ENCODE results near the gene ENOPH1.
"Not testable (repeated sequence)": the region's sequence is repeated elsewhere in the genome, so short reads cannot be mapped to it uniquely, and the experiment has no call there.

The ENOPH1 gene

DNA sequence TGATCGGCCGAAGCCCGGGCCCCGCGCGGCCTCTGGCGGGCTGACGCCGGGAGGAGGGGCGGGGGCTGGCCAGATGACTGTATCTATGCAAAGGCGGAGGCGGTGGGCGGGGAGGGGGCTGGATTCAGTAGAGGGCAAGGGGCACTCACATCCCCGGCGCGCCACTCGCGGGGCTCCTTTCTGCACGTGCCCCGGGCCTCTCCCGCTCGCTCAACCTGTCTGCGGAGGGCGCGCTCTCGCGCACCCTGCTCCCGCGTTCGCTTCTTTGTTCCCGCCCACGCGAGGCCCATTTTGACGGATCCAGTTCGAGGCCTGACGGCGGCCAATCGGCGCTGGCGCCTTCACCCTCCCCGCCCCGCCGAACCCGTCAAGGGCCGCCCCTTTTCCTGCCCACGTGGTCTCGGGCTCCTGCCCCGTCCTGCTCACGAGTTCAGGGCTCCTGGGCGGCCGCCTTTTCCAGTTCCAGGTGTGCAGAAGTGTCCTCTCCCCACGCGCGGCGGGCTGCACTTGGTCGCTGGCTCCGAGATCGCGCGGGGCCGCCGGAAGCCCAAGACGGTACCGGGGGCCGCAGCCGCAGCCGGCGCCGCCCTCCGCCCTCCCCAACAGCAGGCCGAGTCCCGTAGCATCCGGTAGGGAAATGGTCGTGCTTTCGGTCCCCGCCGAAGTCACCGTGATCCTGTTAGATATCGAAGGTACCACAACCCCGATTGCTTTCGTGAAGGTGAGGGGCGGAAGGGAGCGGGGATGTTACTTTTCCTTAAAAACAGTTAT, at the start of gene ENOPH1, which contains the start of gene HNRNPDL:
Gene ENOPH1 (plus strand): TSS at position 398 of the 771 bp plus-strand sequence. CDS start 240 bp downstream, at position 638.
Gene HNRNPDL (minus strand): TSS at position 270 of the 771 bp plus-strand sequence. CDS start 772 bp downstream, outside the sequence.
- peak; percentile 98 to 99 for DNase-seq (ENCODE audit: low read depth in 2 of 2)

DNA sequence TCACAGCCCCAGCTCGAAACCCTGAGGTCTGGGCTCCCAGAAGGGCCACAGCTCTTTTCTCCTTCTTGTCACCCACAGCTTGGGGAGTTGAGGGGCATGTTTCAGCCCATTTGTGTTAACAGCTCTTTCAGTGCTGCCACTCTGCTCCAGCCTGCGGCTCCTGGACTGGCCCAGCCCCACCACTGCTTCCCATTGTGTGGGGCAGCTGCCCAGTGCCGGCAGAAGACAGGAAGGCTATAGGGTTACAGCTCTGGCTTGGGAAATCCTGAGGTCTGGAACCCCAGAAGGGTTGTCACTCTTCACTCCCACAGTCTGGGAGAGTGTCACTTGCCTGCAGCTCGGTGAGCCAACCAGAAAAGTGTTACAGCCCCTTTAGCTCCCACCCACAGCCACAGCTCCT, 49.6 kb upstream of the ENOPH1 start:
- no peak for DNase-seq (ENCODE audit: low read depth in 2 of 2)

DNA sequence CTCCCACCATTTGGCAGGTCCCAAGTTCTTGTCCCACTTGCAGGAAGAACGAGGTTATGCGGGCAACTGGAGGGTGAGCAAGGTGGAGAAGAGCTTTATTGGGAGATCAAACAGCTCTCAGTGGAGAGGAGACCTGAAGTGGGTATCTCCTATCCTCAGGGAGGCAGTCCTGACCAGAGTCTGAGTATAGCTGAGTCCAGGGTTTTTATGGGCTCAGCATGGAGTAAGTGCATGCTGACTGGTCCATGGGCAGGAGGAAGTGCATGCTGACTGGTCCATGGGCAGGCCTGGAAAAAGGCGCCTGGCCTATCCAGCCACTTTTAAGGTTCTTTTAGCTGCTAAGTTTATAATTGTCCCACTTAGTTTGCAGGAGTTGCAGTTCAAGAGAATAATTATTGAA, 49.2 kb upstream of the ENOPH1 start:
- DNase-seq (ENCODE audit: low read depth in 2 of 2), result no peak

DNA sequence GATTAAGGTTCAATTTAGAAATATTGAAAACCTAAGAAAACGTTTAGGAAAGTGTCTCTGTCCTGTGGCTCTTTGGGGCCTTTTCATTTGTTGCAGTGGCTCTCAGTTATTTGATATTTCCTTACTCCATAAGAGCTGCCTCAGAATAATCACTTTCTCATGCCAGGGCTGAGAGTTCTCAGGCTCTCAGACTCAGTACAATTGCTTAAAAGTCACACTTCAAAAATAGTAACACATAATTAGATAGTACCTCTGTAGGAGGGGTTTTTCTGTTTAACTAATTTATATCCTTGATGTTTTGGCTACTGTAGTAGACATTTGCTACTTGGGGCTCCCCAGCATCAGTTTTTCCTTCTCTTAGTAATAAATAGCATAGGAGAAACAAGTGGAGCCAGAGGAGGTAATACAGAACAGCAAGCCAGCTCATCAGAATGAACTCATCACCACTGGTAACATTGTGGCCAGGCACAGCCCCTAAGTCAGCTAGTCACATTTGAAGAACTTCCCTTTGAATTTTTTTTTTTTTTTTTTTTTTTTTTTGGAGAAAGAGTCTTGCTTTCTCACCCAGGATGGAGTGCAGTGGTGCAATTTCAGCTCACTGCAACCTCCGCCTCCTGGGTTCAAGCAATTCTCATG, 48.6 kb upstream of the ENOPH1 start:
- no peak for DNase-seq (ENCODE audit: low read depth in 2 of 2)

DNA sequence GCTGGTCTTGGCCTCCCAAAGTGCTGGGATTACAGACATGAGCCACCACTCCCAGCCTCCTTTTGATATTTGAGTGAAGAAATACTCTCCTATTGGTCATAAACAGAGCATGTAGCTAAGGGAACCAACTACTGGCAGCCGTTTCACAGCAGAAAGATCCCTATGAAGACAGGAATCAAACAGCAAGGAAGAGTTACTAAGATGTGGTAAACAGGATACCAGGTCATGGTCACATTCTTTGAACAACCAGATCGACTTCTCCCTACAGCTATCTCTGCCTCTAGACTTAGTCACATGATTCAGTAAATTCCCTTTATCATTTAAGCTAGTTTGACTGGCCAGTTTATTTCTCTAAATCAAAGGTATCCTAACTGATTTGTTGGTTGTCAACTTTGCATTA, 47.6 kb upstream of the ENOPH1 start:
- DNase-seq (ENCODE audit: low read depth in 2 of 2), result no peak

DNA sequence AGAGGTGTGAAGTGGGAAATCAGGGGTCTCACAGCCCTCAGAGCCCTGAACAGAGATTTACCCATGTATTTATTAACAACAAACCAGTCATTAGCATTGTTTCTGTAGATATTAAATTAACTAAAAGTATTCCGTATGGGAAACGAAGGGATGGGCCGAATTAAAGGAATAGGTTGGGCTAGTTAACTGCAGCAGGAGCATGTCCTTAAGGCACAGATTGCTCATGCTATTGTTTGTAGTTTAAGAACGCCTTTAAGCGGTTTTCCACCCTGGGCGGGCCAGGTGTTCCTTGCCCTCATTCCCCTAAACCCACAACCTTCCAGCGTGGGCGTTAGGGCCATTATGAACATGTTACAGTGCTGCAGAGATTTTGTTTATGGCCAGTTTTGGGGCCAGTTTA, 44.1 kb upstream of the ENOPH1 start:
- not testable (repeated sequence) for DNase-seq (ENCODE audit: low read depth in 2 of 2)

DNA sequence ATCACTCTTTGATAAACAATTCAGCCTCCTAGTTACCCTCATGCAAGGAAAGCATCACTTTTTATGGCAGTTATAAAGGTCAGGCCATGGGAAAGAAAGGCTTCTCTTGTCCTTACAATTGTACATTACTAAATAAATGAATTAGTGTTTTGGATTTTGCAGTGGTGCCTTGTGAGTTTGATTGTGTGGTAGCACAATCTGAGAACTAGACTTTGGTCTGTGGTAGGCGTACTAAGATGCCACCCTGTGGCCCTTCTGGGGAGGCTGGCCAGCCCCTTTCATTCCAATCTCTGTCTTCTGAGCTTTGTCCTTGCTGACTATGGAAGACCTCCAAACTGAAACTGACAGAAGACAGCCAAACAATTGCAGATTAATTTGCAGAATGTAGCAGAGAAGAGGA, 42.0 kb upstream of the ENOPH1 start:
- DNase-seq (ENCODE audit: low read depth in 2 of 2), result no peak

DNA sequence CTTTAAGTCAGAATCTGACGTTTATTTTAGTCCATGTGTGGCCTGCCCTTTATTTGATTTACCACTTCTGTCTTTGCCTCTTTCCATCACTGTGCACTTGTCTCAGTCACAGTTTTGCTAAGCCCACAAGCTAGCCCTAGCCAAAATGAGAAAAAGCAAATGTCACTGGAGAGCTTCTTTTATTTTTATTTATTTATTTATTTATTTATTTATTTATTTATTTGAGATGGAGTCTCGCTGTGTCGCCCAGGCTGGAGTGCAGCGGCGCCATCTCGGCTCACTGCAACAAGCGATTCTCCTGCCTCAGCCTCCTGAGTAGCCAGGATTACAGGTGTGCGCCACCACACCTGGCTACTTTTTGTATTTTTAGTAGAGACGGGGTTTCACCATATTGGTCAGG, 40.3 kb upstream of the ENOPH1 start:
- DNase-seq (ENCODE audit: low read depth in 2 of 2), result not testable (repeated sequence)

DNA sequence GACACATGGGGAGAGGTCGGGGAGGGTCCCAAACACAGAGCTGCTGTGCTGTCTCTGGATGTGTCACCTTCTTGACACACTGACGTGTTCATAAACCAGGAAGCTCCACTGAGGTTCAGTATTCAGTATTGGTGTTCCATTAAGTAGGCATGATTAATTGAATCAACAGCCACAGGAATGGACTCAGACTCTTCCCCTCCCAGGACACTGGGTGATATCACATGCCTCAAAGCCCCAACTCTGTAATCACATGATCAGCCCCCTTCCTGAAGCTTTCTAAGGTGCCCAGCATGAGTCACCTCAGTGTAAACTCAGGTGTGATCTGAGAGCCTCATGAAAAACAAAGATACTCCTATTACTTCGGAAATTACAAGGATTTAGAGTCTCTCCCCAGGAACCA, 35.5 kb upstream of the ENOPH1 start:
- no peak for DNase-seq (ENCODE audit: low read depth in 2 of 2)

DNA sequence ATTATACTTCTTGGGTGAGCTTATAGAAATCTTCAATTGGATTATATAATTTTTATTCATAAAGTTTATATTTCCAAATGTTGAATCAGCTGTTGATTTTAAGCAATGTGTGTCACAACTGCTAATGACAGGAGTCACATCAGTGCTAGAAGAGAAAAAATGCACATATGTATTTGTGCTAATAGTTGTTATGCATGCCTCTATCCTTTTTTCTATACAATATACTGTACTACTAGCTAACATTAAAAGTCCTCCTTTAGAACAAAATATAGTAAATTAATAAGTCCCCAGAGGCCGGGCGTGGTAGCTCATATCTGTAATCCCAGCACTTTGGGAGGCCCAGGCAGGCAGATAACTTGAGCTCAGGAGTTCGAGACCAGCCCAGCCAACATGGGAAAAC, 32.9 kb upstream of the ENOPH1 start:
- no peak for DNase-seq (ENCODE audit: low read depth in 2 of 2)

DNA sequence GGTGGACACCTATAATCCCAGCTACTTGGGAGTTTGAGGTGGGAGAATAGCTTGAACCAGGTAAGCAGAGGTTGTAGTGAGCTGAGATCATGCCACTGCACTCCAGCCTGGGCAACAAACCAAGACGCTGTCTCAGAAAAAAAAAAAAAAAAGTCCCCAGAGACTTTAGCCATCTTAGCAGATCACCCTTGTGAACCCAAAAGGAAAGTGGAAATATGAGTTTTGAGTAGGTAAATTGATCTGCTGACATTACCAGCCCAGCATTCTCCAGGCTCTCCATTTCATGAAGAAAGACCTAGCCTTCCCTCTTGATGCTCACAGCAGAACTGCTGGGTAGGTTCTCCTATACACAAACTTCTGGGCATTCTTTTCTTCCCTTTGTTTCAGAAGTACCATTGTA, 32.1 kb upstream of the ENOPH1 start:
- no peak for DNase-seq (ENCODE audit: low read depth in 2 of 2)

DNA sequence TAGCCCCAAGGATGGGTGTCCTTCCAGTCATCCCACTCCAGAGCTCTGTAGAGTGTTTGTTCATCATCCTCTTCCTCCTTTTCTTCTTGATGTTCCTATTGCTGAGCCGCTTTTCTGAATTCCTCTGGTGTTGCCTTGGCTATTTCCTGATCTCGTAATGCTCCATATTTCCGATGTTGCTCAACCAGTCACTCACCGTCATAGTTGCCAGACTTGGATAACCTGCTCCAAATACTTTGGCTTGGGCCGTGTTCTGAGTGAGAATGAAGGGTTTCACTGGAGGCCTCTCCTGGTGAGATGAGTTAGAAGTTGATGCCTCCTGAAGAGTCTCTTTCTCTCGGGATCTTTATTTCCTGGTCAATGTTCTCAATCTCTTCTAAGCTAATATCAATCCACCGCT, 28.8 kb upstream of the ENOPH1 start:
- no peak for DNase-seq (ENCODE audit: low read depth in 2 of 2)

DNA sequence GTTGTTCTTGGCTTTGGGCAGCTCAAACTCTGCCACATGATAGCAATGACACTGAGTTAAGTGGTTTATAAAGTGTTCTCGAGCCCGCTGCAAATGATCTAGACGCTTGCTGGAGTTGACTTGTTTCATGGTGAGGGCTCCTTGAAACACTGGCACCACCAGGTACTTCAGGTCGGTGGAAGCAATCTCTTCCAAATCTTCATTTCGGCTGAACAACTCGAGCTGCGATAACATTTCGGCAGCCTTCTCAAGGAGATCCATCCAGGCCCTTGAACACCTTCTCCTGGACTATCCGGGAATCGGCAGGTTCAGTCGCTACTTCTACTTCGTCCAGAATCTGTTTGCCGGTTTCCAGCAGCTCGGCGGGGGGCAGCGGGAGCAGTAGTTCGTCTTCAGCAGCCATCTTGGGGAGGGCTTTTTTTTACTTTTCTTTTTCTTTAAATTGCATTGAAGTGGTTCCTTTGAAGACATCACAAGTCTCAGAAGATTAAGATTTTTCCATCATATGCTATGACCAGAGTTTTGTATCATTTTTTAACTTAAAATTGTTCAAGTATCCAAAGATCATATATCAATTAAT, 28.1 kb upstream of the ENOPH1 start:
- DNase-seq (ENCODE audit: low read depth in 2 of 2), result no peak

DNA sequence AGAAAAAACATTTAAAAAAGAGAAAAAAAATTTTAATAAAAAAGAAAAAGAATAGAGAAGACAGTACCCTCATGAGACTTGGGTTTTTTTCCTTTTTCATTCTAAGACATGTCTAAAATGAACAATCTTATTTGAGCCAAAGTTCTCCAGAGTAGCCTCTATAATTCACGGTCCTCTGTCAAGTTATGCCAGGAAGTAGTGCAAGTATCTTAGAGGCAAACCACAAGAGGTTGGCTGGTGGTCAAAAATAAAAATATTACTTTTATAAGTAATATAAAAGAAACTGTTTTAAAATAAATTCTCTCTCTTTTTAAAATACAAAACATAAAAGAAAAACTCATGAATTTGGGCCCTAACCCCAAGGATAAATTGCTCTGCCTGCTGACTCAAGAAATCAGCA, 26.7 kb upstream of the ENOPH1 start:
- DNase-seq (ENCODE audit: low read depth in 2 of 2), result no peak

DNA sequence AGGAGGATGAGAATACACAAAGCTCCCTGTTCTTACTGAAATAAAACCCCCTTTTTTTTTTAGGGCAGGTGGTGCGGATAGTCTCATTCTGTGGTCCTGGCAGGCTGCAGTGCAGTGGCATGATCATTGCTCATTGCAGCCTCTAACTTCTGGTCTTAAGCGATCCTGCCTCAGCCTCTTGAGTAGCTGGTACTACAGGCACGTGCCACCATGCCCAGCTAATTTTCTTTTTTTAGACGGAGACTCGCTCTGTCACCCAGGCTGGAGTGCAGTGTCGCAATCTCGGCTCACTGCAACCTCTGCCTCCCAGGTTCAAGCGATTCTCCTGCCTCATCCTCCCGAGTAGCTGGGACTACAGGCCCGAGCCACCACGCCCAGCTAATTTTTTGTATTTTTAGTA, 15.3 kb upstream of the ENOPH1 start:
- DNase-seq (ENCODE audit: low read depth in 2 of 2), result not testable (repeated sequence)

DNA sequence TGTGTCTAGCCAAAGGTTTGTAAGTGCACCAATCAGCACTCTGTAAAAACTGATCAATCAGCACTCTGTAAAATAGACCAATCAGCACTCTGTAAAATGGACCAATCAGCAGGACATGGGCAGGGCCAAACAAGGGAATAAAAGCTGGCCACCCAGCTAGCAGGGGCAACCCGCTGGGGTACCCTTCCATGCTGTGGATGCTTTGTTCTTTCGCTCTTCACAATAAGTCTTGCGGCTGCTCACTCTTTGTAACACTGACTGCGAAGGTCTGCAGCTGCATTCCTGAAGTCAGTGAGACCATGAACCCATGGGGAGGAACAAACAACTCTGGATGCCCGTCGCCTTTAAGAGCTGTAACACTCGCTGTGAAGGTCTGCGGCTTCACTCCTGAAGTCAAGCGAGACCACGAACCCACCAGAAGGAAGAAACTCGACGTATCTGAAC, 14.4 kb upstream of the ENOPH1 start:
- no peak for DNase-seq (ENCODE audit: low read depth in 2 of 2)

DNA sequence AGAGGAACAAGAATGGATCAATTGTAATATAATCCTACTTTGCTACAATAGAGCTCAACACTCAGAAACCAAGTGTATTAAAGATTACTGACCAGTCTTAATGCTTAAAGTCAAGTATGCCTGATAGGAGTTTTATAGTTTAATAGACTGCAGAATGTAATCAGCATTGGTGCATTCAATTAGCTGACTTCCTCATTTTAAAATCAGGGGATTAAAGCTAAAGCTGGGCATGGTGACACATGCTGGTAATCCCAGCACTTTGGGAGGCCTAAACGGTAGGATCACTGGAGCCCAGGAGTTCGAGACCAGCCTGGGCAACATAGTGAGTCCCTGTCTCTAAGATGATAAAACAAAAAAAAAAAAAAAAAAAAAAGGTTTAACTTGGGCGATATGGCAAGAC, 10.9 kb upstream of the ENOPH1 start:
- no peak for DNase-seq (ENCODE audit: low read depth in 2 of 2)

DNA sequence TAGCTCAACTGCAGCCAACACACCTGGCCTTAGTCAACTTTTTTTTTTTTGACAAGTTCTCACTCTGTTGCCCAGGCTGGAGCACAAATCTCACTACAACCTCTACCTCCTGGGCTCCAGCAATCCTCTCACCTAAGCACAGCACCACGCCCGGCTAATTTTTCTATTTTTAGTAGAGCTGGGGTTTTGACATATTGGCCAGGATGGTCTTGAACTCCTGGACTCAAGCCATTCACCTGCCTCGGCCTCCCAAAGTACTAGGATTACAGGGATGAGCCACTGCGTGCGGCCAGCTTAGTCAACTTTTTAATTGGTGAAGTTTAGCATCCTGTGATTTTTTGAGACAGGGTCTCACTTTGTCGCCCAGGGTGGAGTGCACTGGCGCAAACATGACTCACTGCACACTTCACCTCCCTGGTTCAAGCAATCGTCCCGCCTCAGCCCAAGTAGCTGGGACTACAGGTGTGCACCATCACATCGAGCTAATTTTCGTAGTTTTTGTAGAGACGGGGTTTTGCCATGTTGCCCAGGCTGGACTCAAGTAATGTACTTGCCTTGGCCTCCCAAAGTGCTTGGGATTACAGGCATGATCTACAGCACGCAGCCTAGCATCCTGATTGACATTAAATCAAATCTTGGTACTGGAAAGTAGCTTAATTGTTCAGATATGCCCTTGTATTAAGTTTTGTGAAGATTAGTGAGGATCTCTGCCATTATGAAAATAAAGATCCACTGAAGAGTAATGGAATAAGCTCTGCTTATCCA, 8.4 kb upstream of the ENOPH1 start:
- no peak for DNase-seq (ENCODE audit: low read depth in 2 of 2)

DNA sequence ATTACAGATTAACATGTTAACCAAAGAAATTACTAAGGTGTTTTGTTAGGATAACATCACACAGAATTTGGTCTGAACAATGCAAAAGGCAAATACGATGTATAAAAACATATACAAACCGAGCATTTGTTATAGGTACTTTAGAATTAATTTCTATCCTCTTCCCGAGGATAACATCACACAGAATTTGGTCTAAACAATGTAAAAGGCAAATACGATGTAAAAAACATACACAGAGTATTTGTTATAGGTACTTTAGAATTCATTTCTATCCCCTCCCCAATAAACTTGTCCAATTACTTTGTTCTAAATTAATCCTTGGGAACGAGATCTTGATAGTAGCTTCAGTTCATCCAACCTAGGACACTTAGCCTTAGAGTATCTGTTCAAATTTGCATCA, 7.8 kb upstream of the ENOPH1 start:
- DNase-seq (ENCODE audit: low read depth in 2 of 2), result no peak

DNA sequence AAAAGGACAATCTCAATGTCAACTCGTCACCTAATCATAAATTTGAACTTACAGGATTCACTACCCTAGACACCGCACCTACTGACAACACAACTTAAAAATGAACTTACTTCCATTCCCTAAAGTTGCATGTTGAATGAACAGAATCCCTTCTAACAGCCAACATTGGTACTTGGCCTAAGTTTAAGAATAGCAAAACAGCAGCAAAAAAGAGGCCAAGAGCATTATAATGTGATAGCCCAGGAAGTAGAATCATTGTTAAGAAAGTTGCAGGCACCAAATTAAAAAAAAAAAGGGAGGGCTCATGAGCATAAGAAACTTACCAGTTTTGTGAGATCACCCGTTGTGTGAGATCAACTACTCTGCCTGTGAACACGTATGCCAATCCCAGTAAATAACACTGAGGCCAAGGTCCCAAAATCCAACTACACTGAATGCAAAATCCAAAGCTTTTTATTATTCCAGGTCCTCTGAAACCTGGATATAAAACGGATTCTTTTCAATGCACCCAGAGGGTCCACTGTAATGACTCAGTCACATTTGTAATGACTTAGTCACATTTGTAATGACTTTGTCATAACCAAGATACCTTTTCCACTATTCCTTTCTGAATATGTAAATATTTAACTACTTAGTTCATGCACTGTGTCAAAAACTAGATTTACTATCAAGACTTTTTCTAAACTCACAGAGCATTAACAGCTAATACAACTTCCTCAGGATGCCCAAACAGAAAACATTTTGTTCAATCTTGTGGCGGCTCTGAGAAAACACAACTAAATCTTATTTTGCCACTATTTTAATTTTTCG, 6.9 kb upstream of the ENOPH1 start:
- no peak for DNase-seq (ENCODE audit: low read depth in 2 of 2)

DNA sequence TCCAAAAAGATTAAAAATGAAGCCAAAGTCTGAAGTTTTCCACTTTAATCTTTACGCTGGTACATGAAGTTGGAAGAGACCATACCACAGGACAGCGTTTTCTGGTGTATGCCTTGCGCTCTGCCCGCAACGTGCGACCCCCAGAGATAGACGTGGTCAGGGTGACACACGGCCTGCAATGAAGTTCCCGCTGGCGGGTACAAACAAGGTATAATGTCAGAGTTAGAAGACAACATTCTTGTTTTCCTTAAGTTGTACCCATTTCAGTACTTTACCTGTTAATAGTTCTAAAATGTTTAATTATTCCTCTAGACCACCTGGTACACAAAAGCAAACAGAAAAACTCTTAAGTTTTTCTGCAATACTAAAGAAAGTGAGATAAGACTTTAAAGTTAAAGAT, 4.9 kb upstream of the ENOPH1 start:
- DNase-seq (ENCODE audit: low read depth in 2 of 2), result no peak

Data from stimulated activated CD4-positive, alpha-beta T cell treated with anti-CD3 and anti-CD28 coated beads, Interleukin-1b, Interleukin-23, amount 100 ng/mL, for 4 hours (primary cell).